SK-N-SH (cell line): ENCODE measurements around the gene COPS3.

Experiments
- CTCF ChIP-seq: fragments of 200-600 bp; sonication (generic); IDR thresholded peaks from 2 replicates; pipeline ENCODE4 v1.6.1; 2017; ENCODE audit warnings: antibody characterized with exemption, mild to moderate bottlenecking, moderate library complexity
- EP300 ChIP-seq, 2 experiments: IDR thresholded peaks; 2 replicates each; pipeline versions ENCODE4 v1.4.0 to v1.6.1; 2012; ENCODE audit warnings: borderline replicate concordance in 1 of 2, low read depth in 1 of 2, low read length in 1 of 2
- PBX3 ChIP-seq: IDR thresholded peaks from 2 replicates; pipeline ENCODE4; 2012
- POLR2AphosphoS5 ChIP-seq: IDR thresholded peaks from 2 replicates; pipeline ENCODE4 v1.6.1; 2012; ENCODE audit warnings: low read depth, low read length
- RFX5 ChIP-seq: IDR thresholded peaks from 2 replicates; pipeline ENCODE4 v1.6.1; 2012; ENCODE audit warnings: mild to moderate bottlenecking, improper control_type of control experiment, low read length
- SIN3A ChIP-seq: IDR thresholded peaks from 2 replicates; pipeline ENCODE4 v1.6.1; 2012; ENCODE audit warnings: low read depth, mild to moderate bottlenecking, low read length, moderate library complexity, borderline replicate concordance
- SMC3 ChIP-seq: IDR thresholded peaks from 2 replicates; pipeline ENCODE4 v1.6.1; 2012; ENCODE audit warnings: low read depth, low read length, improper control_type of control experiment
- TAF1 ChIP-seq: IDR thresholded peaks from 2 replicates; pipeline ENCODE4 v1.6.1; 2012; ENCODE audit warnings: low read depth, mild to moderate bottlenecking, low read length, moderate library complexity, borderline replicate concordance

GRCh38 chr17:17239832-17240231 lies 41.2 kb downstream of the COPS3 start:
- TF ChIP-seq EP300 (IDR thresholded peaks at IDR 0.05; ENCODE audit: borderline replicate concordance in 1 of 2, low read depth in 1 of 2, low read length in 1 of 2) (no peak), CTCF (no peak), PBX3 (no peak), SMC3 (no peak), POLR2AphosphoS5 (no peak), SIN3A (no peak), RFX5 (no peak), TAF1 (no peak)
